ENCODE measurements around the gene RCL1.
"Not testable (repeated sequence)": the region's sequence is repeated elsewhere in the genome, so short reads cannot be mapped to it uniquely, and the experiment has no call there.

Gene RCL1

DNA sequence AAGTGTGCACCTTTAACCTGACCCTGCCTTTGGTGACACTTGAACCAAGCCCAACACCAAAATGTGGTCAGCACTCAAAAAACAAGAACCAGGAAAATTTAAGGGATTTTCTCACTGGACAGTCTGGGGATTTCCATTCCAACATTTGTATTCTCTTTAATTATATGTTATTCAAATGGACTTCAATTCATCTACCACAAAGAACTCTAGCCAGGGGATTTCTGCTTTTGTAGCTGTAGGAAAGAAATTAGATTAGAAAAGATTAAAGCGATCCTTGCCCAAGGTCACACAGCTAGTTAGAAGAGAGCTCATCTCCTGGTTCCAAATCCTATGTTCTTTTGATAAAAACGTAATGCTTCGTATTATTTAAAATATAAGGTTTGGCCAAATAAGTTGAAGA lies 97.5 kb downstream of the RCL1 start:
- DNase-seq: no peak

DNA sequence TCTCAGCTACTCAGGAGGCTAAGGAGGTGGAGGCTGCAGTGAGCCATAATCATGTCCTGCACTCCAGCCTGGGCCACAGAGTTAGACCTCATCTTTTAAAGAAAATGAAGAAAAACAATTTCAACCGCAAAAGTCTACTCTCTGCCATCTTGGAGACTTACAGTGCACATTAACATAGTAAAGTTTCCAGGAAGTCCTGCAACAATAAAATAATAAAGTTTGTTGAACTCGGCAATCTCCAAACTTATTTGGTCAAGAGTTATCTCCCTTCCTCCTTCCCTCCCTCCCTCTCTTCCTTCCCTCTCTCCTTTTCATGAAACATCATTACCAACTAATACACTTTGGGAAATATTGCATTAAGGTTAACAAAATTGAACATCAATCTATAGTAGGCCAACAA lies 98.2 kb downstream of the RCL1 start:
- no peak for DNase-seq

DNA sequence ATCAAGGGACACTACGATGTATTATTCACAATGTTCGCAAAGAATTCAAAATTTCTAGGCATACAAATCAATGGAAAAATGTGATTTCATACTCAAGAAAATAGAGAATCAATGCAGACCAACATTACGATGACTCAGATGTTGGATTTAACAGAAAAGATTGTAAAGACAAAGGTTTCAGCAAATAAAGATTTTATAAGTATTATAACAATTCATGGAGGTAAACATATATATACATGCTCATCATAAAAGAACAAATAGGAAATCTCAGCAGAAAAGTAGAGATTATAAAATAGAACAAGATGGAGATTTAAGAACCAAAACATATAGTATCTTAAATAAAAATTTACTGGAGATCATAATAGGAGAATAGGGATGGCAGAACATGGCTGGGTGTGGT lies 98.9 kb downstream of the RCL1 start:
- DNase-seq: no peak

DNA sequence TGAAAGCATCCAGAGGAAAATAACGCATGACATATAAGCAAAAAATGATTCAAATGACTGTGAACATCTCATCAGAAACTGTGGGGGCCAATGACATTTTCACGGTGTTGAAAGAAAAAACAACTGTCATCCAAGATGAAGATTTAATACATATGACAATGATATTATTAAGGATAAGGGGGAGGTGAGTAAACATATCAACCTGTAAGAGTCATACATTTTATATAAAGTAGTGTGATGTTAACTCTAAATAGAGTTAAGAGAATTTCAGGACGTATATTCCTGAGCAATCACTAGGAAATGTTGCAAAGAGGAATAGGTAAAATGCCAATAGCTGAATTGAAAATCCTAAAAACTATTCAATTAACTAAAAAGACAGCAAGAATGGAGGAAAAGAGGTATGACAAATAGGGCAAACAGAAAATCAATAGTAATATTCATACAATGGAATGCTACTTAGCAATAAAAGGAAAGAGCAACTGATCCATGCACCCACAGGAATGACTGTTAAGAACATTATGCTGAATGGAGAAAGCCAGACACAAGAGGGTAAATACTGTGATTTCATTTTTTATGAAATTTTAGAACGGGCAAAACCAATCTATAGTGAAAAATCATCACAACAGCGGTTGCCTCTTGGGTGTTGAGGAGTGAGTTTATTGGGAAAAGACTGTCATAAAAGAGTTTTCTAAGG lies 99.9 kb downstream of the RCL1 start:
- no peak for DNase-seq

DNA sequence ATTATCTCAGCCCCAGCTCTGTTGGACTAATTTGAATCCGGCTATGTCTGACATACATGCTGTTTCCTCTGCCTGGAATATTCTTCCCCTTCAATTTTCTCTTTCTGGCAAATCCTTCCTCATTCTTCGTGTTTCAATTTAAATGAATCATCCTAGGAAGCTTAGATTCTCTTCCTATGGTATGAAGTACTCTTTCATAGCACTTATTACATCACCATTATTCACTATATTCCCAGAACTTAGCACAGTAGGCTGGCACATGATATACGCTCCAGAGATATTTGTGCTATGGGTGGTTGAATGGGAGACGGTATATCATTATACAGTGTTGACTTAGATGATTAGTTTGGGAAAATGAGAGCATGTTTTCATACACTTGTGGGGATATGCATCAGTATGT lies 101.3 kb downstream of the RCL1 start:
- no peak for DNase-seq

DNA sequence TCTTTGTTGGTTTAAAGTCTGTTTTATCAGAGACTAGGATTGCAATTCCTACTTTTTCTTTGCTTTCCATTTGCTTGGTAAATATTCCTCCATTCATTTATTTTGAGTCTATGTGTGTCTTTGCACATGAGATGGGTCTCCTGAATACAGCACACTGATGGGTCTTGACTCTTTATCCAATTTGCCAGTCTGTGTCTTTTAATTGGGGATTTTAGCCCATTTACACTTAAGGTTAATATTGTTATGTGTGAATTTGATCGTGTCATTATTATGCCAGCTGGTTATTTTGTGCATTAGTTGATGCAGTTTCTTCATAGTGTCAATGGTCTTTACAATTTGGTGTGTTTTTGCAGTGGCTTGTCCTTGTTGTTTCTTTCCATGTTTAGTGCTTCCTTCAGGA lies 107.1 kb downstream of the RCL1 start:
- DNase-seq: not testable (repeated sequence)

DNA sequence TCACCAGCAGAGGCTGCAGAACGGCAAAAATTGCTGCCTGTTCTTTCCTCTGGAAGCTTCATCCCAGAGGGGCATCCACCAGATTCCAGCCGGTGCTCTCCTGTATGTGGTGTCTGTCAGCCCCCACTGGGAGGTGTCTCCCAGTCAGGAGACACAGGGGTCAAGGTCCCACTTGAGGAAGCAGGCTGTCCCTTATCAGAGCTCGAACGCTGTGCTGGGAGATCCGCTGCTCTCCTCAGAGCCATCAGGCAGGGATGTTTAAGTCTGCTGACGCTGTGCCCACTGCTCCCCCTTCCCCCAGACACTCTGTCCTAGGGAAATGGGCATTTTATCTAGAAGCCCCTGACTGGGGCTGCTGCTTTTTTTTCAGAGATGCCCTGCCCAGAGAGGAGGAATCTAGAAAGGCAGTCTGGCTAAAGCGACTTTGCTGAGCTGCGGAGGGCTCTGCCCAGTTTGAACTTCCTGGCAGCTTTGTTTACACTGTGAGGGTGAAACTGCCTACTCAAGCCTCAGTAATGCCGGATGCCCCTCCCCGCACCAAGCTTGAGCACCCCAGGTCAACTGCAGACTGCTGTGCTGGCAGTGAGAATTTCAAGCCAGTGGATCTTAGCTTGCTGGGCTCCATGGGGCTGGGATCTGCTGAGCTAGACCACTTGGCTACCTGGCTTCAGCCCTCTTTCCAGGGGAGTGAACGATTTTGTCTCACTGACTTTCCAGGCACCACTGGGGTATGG lies 108.8 kb downstream of the RCL1 start:
- not testable (repeated sequence) for DNase-seq

DNA sequence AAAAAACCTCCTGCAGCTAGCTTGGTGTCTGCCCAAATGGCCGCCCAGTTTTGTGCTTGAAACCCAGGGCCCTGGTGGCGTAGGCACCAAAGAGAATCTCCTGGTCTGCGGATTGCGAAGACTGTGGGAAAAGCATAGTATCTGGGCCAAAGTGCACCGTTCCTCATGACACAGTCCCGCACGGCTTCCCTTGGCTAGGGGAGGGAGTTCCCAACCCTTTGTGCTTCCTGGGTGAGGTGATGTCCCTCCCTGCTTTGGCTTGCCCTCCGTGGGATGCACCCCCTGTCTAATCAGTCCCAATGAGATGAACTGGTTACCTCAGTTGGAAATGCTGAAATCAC lies 109.4 kb downstream of the RCL1 start:
- DNase-seq: no peak

DNA sequence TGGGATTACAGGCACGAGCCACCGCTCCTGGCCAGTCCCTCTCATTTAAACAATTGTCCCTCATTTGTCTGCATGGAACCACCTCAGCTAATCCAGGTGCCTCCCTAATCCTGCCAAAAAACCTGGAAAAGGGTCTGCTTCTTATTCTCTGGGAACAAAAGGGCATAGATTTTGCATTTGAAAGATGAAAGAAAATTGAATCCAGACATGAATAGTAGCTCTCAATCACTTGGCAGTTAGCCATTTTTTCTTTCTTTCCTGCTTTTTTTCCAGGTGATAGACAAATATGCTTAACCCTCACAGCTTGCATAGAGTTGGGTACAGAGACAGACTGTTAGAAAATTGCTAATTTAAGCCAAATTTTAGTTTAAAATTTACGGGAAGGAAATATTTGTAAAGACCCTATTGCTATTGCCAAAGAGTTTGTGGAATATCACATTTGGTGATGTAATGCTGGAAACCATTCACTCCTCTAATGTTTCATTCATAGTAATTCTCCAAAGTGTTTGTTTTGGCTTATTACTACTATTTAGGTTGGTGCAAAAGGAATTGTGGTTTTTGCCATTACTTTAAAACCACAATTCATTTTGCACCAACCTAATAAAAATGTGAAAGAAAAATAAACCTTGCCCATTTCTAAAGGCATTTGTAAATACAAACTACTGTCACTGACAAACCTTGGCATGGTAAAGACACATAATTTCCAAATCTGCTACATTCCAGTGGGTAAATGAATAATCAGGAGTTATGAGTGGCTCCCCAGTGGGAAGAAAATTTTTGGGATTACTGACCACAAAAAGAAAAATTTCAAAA lies 111.8 kb downstream of the RCL1 start:
- no peak for DNase-seq

DNA sequence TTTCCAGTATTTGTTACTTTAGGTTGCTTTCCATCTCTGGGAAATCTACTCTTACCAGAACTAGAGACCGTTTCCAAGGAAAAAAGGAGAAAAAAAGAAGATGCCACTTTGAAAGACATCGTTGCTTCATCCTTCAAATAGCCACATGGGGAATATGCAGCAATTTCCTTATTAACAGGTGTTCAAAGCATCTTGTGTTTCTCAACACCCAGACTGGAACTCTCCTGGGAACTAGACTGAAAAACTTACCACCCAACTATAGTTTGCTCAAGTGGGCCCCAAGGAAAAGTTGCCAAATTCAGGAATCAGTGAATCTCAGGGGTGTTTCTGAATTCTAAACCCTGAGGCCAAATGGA lies 112.4 kb downstream of the RCL1 start:
- no peak for DNase-seq

All from NCI-H446 treated with DMSO at 0.1 percent for 48 hours (cell line).